HG02938 (cell line): ENCODE measurements around the gene TRIM72.
"Not testable (repeated sequence)": the region's sequence is repeated elsewhere in the genome, so short reads cannot be mapped to it uniquely, and the experiment has no call there.

Experiments
- ATAC-seq: cut with Tn5 transposase; IDR thresholded peaks from one replicate; pipeline ENCODE4 v1.9.1; 2021; ENCODE audit warnings: mild to moderate bottlenecking, moderate library complexity; ENCODE audit not compliant: unreplicated experiment

Gene TRIM72

DNA sequence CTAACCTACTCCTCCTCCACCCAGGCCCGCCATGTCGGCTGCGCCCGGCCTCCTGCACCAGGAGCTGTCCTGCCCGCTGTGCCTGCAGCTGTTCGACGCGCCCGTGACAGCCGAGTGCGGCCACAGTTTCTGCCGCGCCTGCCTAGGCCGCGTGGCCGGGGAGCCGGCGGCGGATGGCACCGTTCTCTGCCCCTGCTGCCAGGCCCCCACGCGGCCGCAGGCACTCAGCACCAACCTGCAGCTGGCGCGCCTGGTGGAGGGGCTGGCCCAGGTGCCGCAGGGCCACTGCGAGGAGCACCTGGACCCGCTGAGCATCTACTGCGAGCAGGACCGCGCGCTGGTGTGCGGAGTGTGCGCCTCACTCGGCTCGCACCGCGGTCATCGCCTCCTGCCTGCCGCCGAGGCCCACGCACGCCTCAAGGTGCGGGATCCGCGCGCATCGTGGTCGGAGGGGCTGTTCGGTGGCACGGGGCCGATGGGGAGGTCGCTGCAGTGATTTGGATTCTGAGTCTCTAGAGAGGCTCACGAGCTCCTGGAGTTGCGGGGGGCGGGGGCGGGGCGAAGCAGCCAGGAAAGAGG lies 878 bp downstream of the TRIM72 start:
- no peak for ATAC-seq

DNA sequence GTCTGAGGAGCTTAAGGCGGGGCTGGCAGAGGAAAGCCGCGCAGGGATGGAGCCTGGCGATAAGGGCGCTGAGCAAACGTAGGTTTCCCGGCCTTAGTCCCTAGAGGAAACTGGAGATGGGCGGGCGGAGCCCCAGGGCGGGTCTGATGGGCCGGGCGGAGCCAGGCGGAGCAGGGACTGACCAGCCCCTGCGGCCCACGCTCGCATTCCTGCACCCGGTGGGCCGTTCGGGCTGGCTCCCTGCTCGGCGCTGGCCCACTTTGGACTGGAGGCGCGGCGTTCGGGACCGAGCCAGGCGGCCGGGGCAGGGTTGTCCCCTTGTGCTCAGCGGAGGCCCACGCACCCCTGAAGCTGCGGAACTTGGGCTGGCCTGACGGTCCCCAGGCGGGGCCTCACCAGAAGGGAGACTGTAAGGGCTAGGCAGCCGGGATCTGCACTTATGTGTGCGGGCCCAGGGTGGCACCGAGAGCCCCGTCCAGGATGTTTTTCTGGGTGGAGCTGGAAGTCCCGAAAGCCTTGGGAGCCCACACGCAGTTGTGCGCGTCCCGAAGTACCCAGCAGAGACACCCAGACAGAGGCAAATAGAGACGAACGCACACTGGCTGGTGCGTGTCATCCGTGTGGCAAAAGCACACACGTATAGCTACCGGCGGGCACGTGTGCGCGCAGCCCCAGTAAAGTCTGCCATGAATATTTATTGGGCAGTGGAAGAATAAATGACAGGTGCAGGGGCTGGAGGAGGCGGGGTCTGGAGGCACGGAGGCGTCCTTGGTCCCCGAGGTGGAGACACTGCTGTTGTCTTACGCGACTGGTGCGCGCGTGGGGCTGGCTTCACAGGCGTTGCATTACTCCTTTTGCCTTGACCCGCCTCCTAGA lies 1.6 kb downstream of the TRIM72 start:
- ATAC-seq, result no peak

DNA sequence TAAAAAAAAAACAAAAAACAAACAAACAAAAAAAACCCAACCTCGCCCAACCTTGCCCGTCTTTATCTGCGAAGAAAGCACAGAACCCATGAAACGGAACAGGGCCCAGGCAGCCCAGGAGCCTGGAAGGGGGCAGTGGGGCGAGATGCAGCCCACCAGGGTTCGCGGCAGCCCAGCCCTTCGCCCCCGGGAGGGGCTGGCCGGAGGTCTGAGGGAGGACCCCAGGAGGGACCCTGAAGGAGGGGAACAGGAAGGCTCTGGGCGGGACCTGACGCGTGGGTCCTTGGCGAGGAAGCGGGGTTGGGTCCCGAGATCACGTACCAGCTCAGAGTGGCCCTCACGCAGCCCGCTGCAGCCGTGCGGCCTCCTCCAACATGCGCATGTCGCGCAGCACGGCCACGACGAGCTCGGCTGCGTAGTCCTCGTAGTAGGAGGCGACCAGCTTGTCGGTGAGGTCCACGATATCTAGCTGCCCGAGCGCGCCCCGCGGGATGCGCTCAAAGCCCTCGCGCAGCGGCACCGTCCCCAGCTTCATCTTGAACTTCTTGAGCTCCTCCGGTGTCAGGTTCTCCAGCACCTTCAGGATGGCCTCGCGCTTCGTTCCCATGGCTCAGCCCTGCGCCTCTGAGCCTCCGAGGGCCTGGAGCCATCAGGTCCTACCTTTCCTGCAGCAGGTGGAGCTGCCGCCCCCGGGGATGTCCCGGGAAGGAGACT lies 2.7 kb downstream of the TRIM72 start, which contains the start of gene PYDC1:
Gene PYDC1, minus strand, starts transcription at position 714 of the 714 bp plus-strand sequence. Its CDS starts 107 bp downstream, at position 607.
- ATAC-seq, result no peak

DNA sequence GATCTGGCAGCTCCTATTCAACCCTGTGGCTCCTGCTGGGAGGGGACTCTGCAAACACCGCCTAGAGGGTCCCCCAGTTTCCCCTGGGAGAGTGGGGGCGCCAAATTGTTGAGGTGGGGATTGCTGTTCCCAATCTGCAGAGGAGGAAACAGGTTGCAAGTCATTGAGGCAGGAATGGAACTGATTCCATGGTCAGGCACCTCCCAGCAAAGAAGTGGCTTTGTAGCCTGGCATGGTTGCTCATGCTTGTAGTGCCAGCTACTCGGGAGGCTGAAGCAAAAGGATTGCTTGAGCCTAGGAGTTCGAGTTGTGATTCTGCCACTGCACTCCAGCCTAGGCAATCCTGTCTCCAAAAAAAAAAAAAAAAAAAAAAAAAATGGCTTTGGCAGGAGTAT lies 3.2 kb downstream of the TRIM72 start:
- ATAC-seq, result no peak

DNA sequence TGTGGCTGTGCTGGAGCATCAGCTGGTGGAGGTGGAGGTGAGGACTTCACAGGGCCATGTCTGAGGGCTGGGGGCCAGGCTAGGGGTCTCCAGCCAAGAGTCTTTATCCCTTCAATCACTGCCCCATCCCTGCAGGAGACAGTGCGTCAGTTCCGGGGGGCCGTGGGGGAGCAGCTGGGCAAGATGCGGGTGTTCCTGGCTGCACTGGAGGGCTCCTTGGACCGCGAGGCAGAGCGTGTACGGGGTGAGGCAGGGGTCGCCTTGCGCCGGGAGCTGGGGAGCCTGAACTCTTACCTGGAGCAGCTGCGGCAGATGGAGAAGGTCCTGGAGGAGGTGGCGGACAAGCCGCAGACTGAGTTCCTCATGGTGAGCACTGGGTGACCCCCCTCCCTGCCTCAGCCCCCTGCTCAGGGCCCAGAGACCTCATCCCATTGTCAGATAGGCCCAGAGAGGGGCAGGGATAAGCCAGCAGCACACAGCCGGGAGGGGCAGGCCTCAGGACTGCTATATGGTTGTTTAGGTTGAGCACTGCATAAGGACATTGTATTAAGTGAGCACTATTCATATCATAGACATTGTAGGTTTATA lies 5.3 kb downstream of the TRIM72 start:
- ATAC-seq, result no peak

DNA sequence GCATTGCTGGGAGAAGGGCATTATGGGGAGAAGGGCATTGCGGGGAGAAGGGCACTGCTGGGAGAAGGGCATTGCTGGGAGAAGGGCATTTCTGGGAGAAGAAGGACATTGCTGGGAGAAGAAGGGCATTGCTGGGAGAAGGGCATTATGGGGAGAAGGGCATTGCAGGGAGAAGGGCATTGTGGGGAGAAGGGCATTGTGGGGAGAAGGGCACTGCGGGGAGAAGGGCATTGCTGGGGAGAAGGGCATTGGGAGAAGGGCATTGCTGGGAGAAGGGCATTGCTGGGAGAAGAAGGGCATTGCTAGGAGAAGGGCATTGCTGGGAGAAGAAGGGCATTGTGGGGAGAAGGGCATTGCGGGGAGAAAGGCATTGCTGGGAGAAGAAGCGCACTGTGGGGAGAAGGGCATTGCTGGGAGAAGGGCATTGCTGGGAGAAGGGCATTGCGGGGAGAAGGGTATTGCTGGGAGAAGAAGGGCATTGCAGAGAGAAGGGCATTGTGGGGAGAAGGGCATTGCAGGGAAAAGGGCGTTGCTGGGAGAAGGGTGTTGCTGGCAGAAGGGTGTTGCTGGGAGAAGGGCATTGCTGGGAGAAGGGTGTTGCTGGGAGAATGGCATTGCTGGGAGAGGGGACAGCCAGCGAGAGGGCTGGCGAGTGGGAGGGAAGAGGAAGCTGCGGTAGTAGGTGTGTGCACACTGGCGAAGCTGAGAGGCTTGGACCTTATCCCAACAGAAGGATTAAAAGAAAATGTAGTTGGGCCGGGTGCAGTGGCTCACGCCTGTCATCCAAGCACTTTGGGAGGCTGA lies 7.6 kb downstream of the TRIM72 start:
- ATAC-seq, result no peak

DNA sequence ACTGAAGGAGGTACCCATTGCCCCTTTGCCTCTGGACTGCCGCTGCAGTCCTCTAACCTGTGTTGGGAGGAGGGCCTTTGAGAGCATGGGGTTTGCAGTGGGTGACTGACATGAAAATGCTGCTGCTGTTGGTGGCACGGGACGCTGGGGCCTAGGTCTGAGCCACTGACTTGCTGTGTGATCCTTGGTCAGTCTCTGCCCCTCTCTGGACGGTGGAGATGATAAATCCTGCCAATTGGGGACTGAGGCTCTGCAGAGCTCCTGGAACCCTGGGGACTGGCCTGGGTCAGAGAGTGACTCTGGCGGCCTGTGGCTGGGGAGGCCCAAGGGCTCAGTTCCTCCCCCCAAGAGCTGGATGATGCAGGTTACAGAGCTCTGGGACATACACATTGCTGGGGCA lies 9.1 kb downstream of the TRIM72 start:
- no peak for ATAC-seq

DNA sequence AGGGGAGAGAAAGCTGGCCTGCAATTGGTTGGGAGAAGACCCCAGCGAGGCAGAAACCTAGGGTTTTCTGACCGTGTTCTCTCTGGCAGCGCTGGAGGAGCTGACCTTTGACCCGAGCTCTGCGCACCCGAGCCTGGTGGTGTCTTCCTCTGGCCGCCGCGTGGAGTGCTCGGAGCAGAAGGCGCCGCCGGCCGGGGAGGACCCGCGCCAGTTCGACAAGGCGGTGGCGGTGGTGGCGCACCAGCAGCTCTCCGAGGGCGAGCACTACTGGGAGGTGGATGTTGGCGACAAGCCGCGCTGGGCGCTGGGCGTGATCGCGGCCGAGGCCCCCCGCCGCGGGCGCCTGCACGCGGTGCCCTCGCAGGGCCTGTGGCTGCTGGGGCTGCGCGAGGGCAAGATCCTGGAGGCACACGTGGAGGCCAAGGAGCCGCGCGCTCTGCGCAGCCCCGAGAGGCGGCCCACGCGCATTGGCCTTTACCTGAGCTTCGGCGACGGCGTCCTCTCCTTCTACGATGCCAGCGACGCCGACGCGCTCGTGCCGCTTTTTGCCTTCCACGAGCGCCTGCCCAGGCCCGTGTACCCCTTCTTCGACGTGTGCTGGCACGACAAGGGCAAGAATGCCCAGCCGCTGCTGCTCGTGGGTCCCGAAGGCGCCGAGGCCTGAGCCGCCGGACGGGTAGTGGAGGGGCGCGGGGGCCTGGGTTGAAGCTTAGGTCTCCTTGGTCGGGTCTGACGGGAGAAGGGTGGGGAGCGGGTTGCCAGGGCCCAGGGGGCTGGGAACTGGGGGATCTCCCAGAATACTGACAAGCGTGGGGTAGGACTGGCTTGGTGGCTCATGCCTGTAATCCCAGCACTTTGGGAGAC lies 10.4 kb downstream of the TRIM72 start:
- ATAC-seq, result no peak

DNA sequence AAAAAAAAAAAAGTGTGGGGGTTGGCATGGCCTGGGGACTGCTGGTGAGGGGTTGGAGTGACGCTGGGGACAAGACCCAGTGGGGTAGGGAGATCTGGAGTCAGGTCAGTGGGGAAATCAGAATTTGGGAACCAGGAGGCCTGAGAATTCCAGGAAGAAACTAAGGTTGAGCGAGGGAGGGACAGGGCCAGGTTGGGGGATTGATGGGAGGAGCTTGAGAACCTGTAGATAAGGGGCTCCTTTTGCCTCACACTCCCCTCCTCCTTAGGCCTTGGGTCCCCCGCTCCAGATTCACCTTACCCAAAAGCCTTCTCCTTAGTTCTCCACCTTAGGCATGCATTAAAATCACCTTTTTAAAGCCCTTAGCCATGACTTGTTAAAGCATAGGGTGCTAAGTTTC lies 11.3 kb downstream of the TRIM72 start:
- no peak for ATAC-seq

DNA sequence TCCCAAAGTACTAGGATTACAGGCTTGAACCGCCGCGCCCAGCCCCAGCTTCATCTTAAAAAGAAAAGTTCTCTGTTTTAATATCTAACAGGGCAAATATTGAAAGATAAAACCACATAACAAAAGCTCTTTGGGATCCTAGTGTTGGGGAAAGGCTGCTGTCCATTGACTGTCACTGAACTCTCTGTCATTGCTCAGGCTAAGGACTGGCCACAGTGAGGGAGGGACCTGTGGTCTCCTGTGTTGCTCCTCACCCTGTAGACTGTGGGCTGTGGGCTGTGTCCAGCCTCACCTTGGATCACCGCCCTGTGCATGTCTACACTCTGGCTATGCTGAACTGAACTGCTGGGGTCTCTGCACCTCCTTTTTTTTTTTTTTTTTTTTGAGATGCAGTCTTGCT lies 14.3 kb downstream of the TRIM72 start:
- no peak for ATAC-seq

DNA sequence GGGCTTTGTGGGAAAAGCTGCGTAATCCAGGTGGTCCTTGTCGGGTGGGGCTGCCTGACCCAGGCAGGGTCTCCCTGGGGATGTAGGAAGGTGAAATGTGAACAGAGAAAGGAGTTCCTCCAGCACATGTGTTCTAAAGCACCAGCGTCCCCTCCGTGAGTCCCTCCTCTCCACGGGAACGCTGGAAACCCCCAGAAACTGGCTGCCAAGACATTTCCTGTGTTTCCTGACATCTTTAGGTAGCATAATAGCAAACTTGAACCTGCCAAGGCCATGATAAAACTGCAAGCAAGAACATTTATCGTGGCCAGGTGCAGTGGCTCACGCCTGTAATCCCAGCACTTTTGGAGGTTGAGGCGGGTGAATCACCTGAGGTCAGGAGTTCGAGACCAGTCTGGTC lies 15.6 kb downstream of the TRIM72 start:
- ATAC-seq, result no peak

DNA sequence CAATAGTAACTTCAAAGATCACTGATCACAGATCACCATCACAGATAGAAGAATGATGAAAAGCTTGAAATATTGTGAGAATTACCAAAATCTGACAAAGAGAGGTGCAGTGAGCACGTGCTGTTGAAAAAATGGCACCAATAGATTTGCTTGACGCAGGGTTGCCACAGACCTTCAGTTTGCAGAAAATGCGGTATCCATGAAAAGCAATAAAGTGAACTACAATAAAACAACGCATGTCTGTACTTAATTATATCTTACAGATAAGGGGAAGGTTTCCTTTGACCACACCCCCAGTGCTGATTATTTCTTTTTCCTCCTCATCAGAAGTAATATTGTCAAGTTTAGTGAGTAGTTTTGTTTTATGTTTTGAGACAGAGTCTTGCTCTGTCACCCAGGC lies 24.1 kb downstream of the TRIM72 start:
- ATAC-seq, result no peak

DNA sequence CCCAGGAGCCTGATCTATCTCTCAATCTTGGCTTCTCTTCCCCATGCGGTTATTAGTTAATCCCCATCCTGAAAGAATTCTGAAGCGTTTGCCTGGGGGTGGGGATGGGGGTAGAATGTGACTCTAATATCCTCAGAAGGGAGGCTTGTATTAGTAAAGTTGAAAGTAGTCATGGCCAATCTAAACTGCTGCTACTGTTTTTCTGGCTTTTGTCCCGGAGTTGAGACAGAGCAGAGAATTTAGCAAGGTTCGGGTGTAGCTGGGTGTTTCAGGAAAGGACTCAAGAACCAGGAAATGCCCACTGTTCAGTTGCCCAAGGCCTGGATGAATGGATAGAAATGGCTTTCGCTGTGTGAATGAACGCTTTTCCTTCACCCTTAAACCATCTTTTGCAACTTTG lies 28.3 kb downstream of the TRIM72 start:
- ATAC-seq, result no peak

DNA sequence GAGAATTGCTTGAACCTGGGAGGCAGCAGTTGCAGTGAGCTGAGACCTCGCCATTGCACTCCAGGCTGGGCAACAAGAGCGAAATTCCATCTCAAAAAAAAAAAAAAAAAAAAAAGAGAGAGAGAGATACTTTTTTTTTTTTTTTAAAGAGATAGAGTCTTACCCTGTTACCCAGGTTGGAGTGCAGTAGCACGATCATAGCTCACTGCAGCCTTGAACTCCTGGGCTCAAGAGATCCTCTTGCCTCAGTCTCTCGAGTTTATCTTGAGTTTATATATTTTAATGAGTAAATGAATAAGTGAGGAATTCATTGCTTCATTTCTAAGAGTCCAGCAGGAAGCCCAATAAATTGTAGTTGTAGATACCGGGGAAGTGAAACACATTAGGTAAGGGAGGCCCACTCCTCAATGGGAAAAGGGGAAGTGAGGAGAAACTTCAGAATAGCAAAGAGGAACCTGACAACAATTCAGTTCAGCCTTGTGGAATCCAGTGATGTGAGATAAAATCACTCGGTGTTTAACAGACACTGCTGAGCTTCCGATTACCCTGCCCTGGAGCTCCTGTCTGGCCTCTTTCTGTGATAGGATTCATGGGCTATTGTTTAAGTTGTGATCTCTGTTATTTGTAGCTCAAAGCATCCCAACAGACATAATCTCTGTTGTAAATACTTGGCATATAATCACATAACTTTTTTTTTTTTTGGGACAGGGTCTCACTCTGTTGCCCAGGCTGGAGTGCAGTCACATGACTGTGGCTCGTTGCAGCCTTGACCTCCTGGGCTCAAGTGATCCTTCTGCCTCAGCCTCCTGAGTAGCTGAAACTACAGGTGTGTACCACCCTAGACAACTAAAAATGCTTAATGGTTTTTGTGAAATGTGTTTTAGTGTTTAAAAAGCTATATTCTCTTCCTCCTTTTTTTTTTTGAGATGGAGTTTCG lies 30.1 kb downstream of the TRIM72 start:
- no peak for ATAC-seq

DNA sequence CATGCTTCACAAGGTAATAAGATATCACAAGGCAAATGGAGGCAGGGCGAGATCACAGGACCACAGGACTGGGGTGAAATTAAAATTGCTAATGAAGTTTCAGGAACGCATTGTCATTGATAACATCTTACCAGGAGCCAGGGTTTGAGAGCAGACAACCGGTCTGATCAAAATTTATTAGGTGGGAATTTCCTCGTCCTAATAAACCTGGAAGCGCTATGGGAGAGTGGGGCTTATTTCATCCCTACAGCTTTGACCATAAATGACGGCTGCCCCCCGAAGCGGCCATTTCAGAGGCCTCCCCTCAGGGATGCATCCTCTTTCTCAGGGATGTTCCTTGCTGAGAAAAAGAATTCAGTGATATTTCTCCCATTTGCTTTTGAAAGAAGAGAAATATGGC lies 31.7 kb downstream of the TRIM72 start:
- not testable (repeated sequence) for ATAC-seq

DNA sequence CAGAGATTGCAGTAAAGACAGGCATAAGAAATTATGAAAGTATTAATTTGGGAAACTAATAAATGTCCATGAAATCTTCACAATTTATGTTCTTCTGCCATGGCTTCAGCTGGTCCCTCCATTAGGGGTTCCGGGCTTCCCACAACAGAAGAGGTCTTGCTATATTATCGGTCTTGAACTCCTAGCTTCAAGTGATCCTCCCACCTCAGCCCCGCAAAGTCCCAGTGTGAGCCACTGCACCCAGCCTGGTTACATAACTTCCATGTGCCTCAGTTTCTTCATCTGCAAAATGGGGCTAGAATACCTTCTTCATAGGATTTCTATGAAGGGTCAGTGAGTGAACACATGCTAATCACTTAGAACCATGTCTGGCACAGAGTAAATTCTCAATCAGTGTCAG lies 32.4 kb downstream of the TRIM72 start:
- no peak for ATAC-seq

DNA sequence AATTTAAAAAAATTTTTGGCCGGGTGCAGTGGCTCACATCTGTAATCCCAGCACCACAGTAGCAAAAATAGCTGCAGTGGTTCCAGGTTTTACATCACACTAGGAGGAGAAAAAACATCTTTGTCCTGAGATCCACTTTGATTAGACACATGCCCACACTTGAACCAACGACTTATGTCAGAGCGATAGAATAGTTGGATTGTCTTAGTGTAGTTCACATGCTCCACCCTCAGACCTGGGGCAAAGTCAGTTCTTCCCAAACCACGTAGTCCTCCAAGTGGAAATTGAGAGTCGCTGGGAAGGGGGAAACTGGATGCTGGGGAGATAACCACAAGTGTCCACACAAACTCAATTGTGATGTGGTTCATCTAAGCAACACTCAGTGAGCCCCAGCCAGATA lies 34.4 kb downstream of the TRIM72 start:
- no peak for ATAC-seq

DNA sequence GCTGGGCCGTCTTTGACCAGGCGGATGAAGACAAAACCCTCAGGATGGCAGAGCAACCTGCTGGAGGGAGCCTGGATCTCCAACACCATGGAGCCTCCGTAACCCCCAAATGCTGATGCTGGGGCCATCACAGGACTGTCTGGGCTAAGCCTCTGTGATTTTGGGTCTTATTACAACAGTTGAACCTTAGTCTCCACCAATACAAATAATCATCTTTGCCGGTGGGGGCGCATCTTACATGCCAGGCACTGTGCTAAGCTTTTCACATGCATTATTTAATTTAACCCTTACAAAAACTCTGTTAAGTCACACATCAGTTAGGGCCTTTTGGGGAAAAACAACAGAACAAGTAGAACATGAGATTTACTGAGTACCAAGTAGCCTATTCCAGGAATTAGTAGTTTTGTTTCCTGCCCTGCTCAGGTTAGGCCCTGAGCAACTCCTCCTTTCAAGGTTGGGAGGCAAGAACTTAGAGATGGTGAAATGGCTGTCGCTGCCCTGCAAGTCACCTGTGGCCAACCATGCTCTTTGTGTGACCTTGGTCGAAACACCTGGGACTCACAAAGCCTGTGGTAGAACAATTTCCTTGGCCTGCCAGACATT lies 37.0 kb downstream of the TRIM72 start:
- no peak for ATAC-seq
